Measurements from ENCODE around the gene ARID1B. TPM values are rescaled to one million over a fixed set of nuclear protein-coding genes. Genes with fewer than 3 reads are reported as not detected.
A peak's percentile ranks its signal among the peaks of the same experiment; 100 is the strongest.

The ARID1B gene
- total and polyA plus RNA-seq, 2 donors (not counting 1 experiment from before 2014, with no cell fraction given): 47.2 to 280 TPM

- intact Hi-C loops (cut with micrococcal nuclease): no loop called here
- Mint-ChIP-seq H3K27me3 (no peaks in the 10 kb centered on the region), H3K27ac (peak overlapping the region; percentile 37), H3K4me3 (peak overlapping the region; percentile 68), H3K9me3 (ENCODE audit: insufficient read depth) (no peaks in the 10 kb centered on the region), H3K4me1 (peaks cover 52% of the 10 kb centered on the region)
- H3K79me2 ChIP-seq (ENCODE audit: control insufficient read depth, insufficient read depth, low read length): peaks cover 100% of the 10 kb centered on the region
- no peak overlapping the region for H3K4me3 ChIP-seq (ENCODE audit: control extremely low read depth in 1 of 5, extremely low read depth in 1 of 5, insufficient read depth in 1 of 5, low read depth in 2 of 5, low read length in 4 of 5)
- peaks cover 0 to 4% of the 10 kb centered on the region in 2 experiments for H3K36me3 ChIP-seq (replicated peaks in 1 of 2; ENCODE audit: control extremely low read depth in 1 of 2, control insufficient read depth in 1 of 2, extremely low read depth in 1 of 2, insufficient read depth in 2 of 2, low read length in 1 of 2)
- peaks cover 79% of the 10 kb centered on the region for H4K20me1 ChIP-seq (ENCODE audit: control insufficient read depth, insufficient read depth, low read length, poor library complexity, severe bottlenecking)
- CTCF ChIA-PET: interaction anchor here (0.9 kb wide), 1 partner anchor 8 kb away, joined by 3 read pairs; no protein-coding TSS in a partner anchor
- H3K4me1 ChIP-seq (ENCODE audit: control insufficient read depth in 2 of 2, insufficient read depth in 2 of 2, low read length in 2 of 2): peaks cover 14 to 31% of the 10 kb centered on the region in 2 donors
- H3K27ac ChIP-seq (ENCODE audit: low read length in 2 of 2): peak overlapping the region in 1 of 2 donors; percentile 37
- POLR2A ChIA-PET: interaction anchor here (0.5 kb wide), 1 partner anchor 12 kb away, joined by 3 read pairs; no protein-coding TSS in a partner anchor
- no peaks in the 10 kb centered on the region for H3K9me3 ChIP-seq (ENCODE audit: control extremely low read depth in 1 of 3, control insufficient read depth in 2 of 3, insufficient read depth in 1 of 3, low read length in 2 of 3)
- no peaks in the 10 kb centered on the region for H3K27me3 ChIP-seq (replicated peaks in 1 of 4; ENCODE audit: control extremely low read depth in 1 of 4, control insufficient read depth in 3 of 4, insufficient read depth in 4 of 4, low read length in 3 of 4)
- peak overlapping the region; percentile 7 for H3K9ac ChIP-seq (ENCODE audit: low read length)
- 71% methylated on average over 8 of the region's 13 CpGs for WGBS (ENCODE audit: insufficient coverage)
- TF ChIP-seq EZH2 (IDR thresholded peaks at IDR 0.05; ENCODE audit: borderline replicate concordance, insufficient read depth, low read depth, low read length, poor library complexity, severe bottlenecking): no peak
- no peak for TF ChIP-seq CTCF (IDR thresholded peaks at IDR 0.05)
- ATAC-seq (ENCODE audit: low read depth): peak; percentile 39
- no peak overlapping the region for H2AFZ ChIP-seq (ENCODE audit: insufficient read depth, low read depth, low read length, poor library complexity, severe bottlenecking)
- H3K4me2 ChIP-seq (replicated peaks; ENCODE audit: low read depth, low read length, poor library complexity, severe bottlenecking): peak overlapping the region; percentile 47
- no peak for DNase-seq
Observed at GRCh38 chr6:156994215-156995076, 217.3 kb downstream of the ARID1B start.

- peaks cover 0 to 4% of the 10 kb centered on the region in 2 experiments for H3K36me3 ChIP-seq (replicated peaks in 1 of 2; ENCODE audit: control extremely low read depth in 1 of 2, control insufficient read depth in 1 of 2, extremely low read depth in 1 of 2, insufficient read depth in 2 of 2, low read length in 1 of 2)
- no peak overlapping the region for H2AFZ ChIP-seq (ENCODE audit: insufficient read depth, low read depth, low read length, poor library complexity, severe bottlenecking)
- peak overlapping the region in 1 of 2 donors; percentile 37 for H3K27ac ChIP-seq (ENCODE audit: low read length in 2 of 2)
- Mint-ChIP-seq H3K4me1 (peaks cover 54% of the 10 kb centered on the region), H3K4me3 (no peak overlapping the region), H3K9me3 (ENCODE audit: insufficient read depth) (no peaks in the 10 kb centered on the region), H3K27ac (no peak overlapping the region), H3K27me3 (no peaks in the 10 kb centered on the region)
- ChIA-PET POLR2A (no interaction called here), CTCF (interaction anchor here (0.9 kb wide), 1 partner anchor 9 kb away, joined by 3 read pairs; no protein-coding TSS in a partner anchor)
- H3K4me3 ChIP-seq (ENCODE audit: control extremely low read depth in 1 of 5, extremely low read depth in 1 of 5, insufficient read depth in 1 of 5, low read depth in 2 of 5, low read length in 4 of 5): no peak overlapping the region
- peaks cover 100% of the 10 kb centered on the region for H3K79me2 ChIP-seq (ENCODE audit: control insufficient read depth, insufficient read depth, low read length)
- peaks cover 79% of the 10 kb centered on the region for H4K20me1 ChIP-seq (ENCODE audit: control insufficient read depth, insufficient read depth, low read length, poor library complexity, severe bottlenecking)
- WGBS (ENCODE audit: insufficient coverage): 80% methylated on average over 1 of the region's 5 CpGs
- no peaks in the 10 kb centered on the region for H3K27me3 ChIP-seq (replicated peaks in 1 of 4; ENCODE audit: control extremely low read depth in 1 of 4, control insufficient read depth in 3 of 4, insufficient read depth in 4 of 4, low read length in 3 of 4)
- no peak overlapping the region for H3K9ac ChIP-seq (ENCODE audit: low read length)
- no peaks in the 10 kb centered on the region for H3K9me3 ChIP-seq (ENCODE audit: control extremely low read depth in 1 of 3, control insufficient read depth in 2 of 3, insufficient read depth in 1 of 3, low read length in 2 of 3)
- DNase-seq (no peak), ATAC-seq (ENCODE audit: low read depth) (no peak)
- intact Hi-C loops (cut with micrococcal nuclease): no loop called here
- no peak overlapping the region for H3K4me2 ChIP-seq (replicated peaks; ENCODE audit: low read depth, low read length, poor library complexity, severe bottlenecking)
- TF ChIP-seq CTCF (IDR thresholded peaks at IDR 0.05): no peak
- TF ChIP-seq EZH2 (IDR thresholded peaks at IDR 0.05; ENCODE audit: borderline replicate concordance, insufficient read depth, low read depth, low read length, poor library complexity, severe bottlenecking): no peak
- peaks cover 11 to 26% of the 10 kb centered on the region in 2 donors for H3K4me1 ChIP-seq (ENCODE audit: control insufficient read depth in 2 of 2, insufficient read depth in 2 of 2, low read length in 2 of 2)
Observed at GRCh38 chr6:156995502-156995901, 218.3 kb downstream of the ARID1B start.
